NCI-H146 treated with DMSO at 0.1 percent for 48 hours (cell line): Measurements from ENCODE around the gene UVSSA.
"Not testable (repeated sequence)": the region's sequence is repeated elsewhere in the genome, so short reads cannot be mapped to it uniquely, and the experiment has no call there.

Source experiments
- DNase-seq: peaks from one replicate; lab custom pipeline; 2025; ENCODE audit not compliant: unreplicated experiment; lab: John Stamatoyannopoulos, UW

The UVSSA gene

DNA sequence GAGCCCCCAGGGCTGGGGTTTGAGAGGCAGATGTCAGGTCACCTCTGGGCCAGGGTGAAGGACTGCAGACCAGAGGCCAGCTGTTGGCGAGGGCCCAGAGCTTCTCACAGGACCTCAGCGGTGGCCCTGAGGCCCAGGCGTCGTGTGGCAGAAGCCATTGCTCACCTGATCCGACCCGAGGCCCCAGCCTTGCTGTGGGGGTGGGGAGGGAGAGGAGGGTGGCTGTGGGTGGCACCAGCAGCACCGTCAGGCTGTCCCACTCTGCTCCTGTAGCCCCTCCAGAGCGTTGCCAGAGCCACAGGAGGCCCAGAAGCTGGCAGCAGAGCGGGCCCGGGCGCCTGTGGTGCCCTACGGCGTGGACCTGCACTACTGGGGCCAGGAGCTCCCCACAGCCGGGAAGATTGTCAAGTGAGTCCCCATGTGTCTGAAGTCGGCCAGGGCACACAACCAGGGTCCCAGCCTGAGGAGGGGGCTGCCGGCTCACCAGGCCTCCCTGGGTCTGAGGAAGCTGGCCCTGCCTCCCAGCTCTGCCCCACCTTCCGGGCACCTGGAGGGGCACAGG is 28.8 kb downstream of the UVSSA start:
- DNase-seq: no peak

GRCh38 chr4:1376391-1376840 is 29.4 kb downstream of the UVSSA start:
- no peak for DNase-seq

DNA sequence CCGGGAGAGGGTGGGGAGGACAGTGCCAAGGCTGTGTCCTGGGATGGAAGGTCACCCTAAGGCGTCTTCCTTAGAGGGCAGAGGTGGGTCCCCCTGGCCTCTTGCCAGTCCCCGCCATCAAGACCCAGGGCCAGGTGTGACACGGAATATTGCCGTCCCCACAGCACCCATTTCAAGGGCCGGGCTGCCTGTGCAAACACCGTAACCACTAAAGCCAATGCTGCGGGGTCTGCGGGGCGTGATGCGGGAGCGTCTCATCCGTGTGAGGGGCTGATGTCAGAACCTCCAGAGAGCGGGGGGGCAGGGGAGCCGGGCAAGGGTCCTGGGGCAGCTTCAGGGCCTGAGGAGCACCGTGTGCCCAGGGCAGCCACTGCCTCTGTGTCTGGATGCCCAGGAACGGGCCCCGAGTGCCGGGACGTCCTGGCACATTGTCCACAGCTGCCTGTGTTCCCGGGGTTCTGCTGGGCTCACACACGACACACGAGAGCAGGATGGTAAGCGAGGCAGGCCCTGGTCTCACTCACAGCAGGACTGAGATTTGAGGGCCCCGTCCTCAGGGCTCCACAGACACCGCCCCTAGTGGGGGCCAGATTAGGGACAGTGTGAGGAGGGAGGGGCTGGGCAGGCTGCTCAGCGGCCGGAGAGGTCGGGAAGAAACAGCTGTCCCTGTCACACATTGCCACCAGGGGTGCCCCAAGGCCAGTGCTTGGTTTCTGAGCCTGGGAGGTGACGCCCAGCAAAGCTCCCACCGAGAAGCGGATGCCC is 30.0 kb downstream of the UVSSA start:
- DNase-seq: no peak

- no peak for DNase-seq
Observed at GRCh38 chr4:1377606-1378261, 30.7 kb downstream of the UVSSA start.

GRCh38 chr4:1378559-1379231 is 31.7 kb downstream of the UVSSA start:
- DNase-seq: no peak

DNA sequence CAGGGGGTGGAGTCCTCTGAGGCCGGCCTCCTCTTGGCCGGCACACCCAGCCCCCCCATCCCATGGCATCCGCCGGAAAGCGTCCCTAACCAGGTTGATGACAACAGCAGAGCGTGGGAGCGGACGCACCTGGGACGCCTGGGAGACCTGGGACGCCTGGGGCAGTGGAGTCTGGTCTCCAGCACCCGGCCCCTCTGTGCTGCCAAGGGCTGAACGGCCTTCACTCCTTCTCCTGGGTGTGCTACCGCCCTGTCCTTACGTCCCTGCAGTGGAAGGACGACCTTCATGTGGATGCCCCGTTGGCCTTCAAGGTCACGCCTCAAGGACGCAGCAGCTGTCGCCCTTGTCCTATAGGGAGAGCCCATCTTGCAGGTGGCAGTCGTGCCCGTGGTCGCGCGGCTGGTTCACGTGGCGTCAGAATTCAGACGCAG is 32.4 kb downstream of the UVSSA start:
- no peak for DNase-seq

GRCh38 chr4:1379801-1380331 is 32.9 kb downstream of the UVSSA start:
- no peak for DNase-seq

- no peak for DNase-seq
Observed at GRCh38 chr4:1380368-1381151, 33.6 kb downstream of the UVSSA start.

- no peak for DNase-seq
Observed at GRCh38 chr4:1381181-1381621, 34.2 kb downstream of the UVSSA start.

GRCh38 chr4:1381944-1382541 is 35.0 kb downstream of the UVSSA start:
- DNase-seq: no peak

DNA sequence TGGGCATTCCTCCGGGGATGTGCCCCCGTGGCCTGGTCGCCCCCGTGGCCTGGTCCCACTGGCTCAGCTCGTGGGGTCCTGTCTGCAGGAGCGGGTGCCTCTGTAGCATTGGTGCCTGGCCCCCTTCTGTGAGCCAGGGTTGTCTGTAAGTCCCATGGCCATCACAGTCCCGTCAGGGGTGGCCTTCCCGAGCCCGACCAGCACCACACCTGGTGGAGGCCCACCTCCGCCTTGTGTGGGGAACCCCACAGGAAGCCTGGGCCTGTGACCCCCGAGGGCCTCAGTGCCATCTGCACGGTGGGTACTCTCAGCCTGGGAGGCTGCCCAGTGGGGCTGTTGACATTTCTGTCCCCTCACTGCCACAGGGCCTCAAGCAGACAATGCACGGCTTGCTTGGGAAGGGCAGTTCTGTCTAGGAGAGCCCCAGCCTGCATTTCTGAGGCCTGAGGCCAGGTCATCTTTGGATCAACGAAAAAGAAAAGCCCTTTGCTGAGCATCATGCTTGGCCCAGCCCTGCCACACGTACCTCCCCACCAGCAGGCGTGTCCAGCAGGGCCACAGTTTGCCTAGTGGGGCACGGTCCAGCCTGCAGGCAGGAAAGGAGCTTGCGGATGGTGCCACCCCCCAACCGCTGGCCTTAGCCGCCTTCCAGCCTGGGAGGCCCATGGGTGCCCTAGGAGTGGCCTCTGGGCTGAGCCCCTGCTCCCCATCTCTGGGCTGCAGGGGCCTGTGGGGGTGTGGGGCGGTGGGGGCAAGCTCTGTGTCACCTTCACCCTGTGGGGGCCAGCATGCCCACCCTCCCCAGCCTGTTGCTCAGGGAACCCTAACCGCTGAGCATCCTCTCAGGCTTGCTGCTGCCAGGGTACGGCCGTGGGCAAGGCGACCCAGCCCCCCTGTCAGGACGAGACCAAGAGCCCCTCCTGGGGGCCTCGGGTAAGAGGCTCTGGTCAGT is 36.0 kb downstream of the UVSSA start:
- DNase-seq: no peak

DNA sequence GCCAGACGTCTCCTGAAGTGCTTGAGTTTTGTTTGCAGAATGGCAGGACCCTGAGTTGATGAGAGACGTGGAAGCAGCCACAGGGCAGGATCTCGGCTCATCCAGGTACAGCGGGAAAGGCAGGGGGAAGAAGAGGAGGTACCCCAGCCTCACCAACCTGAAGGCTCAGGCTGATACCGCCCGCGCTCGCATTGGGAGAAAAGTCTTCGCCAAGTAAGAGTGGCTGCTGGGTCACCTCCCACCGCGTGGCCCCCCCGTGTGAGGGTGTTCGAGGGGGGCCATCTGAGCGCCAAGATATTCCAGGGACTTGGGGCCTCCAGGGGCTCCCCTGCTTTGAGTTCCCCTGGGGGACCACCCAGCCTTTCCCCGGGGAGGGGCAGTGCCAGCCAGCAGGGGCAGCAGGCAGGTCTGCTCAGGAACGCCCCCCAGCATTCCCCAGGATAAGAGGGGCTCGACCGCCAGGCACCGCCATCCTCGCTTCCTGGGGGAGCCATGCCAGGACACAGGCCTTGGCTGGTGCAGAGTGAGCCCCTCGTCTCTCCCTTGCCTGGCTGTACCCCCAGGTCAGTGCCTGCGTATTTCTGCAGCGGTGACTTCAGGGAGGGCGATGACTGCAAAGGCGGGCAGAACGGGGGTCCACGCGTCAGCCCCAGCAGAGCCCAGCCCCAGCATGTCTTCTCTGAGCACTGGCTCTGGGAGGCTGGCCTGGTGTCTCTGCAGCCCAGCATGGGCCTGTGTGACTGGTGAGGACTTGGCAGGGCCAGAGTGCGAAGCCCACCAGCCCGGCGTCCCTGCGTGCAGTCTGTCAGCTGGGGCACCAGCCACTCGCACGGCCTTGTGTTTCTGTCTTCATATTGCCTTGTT is 37.0 kb downstream of the UVSSA start:
- DNase-seq: no peak

DNA sequence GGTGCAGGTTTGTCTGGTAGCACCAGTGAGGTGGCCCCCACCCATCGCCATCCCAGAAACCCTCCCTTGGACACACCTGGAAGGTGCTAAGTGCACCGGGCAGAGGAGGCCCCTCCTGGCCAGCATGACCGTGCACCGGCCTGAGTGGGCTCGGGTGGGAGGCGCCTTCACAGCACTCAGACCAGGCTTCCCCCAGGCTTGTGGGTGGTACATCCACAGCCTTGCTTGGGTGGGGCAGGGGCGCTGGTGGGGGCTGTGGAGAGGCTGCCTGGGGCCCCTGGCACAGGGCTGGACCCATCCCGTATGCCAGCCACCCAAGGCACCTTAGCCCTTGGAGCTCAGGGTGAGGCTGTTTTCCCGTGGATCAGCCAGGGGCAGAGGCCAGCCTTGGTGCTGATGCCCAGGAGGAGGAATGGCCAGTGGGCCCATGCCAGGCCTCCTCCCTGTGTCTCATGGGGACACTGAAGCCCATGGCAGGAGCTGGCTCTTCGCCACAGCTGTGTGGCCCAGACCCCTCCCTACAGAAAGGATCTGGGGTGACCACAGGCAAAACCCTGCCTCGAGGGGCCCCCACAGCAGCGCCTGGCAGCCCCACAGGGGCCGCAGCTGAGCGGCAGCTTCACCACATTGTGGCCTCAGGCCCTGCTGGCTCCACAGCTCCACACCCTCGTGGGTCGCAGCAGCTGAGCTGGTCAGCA is 37.8 kb downstream of the UVSSA start:
- no peak for DNase-seq

GRCh38 chr4:1385373-1386340 is 38.6 kb downstream of the UVSSA start:
- no peak for DNase-seq

DNA sequence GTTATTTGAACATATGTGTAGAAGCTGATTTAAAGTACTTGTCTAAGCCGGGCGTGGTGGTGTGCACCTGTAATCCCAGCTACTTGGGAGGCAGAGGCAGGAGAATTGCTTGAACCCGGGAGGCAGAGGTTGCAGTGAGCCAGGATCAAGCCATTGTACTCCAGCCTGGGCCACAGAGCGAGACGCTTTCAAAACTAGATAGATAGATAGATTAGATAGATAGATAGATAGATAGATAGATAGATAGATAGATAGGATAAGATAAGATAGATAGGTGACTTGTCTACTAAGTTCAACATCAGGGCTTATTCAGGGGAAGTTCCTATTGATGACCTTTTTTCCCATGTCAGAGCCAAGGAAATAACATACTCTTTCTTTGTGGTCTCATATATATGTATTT is 46.4 kb downstream of the UVSSA start:
- not testable (repeated sequence) for DNase-seq

GRCh38 chr4:1393866-1394265 is 46.9 kb downstream of the UVSSA start:
- no peak for DNase-seq
